AG20443 (cell line): ENCODE data around the gene ANKRD10.

Experiments
- DNase-seq: peaks from one replicate; pipeline ENCODE4 v3.0.0; 2012; ENCODE audit warnings: low spot score, mixed read lengths

Gene ANKRD10

GRCh38 chr13:110830800-110831371 lies 84.0 kb downstream of the ANKRD10 start:
- DNase-seq: no peak

GRCh38 chr13:110830331-110830730 lies 84.5 kb downstream of the ANKRD10 start:
- no peak for DNase-seq

- no peak for DNase-seq
These were observed 85.4 kb downstream of the ANKRD10 start for GRCh38 chr13:110829486-110829885.

- DNase-seq: no peak
These were observed 86.2 kb downstream of the ANKRD10 start for GRCh38 chr13:110828705-110829104.
